HEK293 (cell line): ENCODE results near the gene RABGGTA.
"Not testable (repeated sequence)": the region's sequence is repeated elsewhere in the genome, so short reads cannot be mapped to it uniquely, and the experiment has no call there.

ENCODE experiments used
- CTCF ChIA-PET: fragments of 350-600 bp; formaldehyde crosslinking; extraction: SDS; loops from one replicate; lab custom pipeline; 2021; ENCODE audit warnings: antibody characterized with exemption; lab: Yijun Ruan, JAX
- POLR2A ChIA-PET: fragments of 300-600 bp; formaldehyde crosslinking; extraction: SDS; loops from one replicate; lab custom pipeline; 2020; ENCODE audit warnings: antibody characterized with exemption, inconsistent platforms; lab: Yijun Ruan, JAX
- H3K27ac ChIP-seq: fragments of 200-500 bp; sonication (Bioruptor generic); 2 replicates; pipeline ENCODE4 v1.5.1; 2014; ENCODE audit warnings: low read depth, low read length, control low read depth, inconsistent platforms; ENCODE audit errors: extremely low read depth
- H3K36me3 ChIP-seq, 2 experiments: fragments of 200-500 bp in 1 of 2; sonication (Bioruptor generic) in 1 of 2; 1 replicate in 1 of 2; 2 replicates in 1 of 2; pipeline ENCODE4 v1.5.1; 2014 to 2017; ENCODE audit warnings: inconsistent platforms in 2 of 2, low read length in 2 of 2; ENCODE audit not compliant: control insufficient read depth in 2 of 2, insufficient read depth in 1 of 2
- H3K4me1 ChIP-seq: fragments of 200-500 bp; sonication (Bioruptor generic); 2 replicates; pipeline ENCODE4 v1.5.1; 2014; ENCODE audit warnings: mild to moderate bottlenecking, low read length, inconsistent platforms; ENCODE audit not compliant: control insufficient read depth, insufficient read depth
- H3K4me3 ChIP-seq: 2 replicates; pipeline ENCODE4 v1.5.1; 2011; ENCODE audit warnings: low read depth, mild to moderate bottlenecking, control low read depth, low read length, moderate library complexity
- H3K9me3 ChIP-seq: fragments of 200-500 bp; sonication (Bioruptor generic); 2 replicates; pipeline ENCODE4 v1.5.1; 2014; ENCODE audit warnings: low read depth, low read length, inconsistent platforms; ENCODE audit not compliant: control insufficient read depth, insufficient read depth
- KLF9 ChIP-seq: fragments of 450-650 bp; formaldehyde crosslinking; IDR thresholded peaks from 2 replicates; pipeline ENCODE4 v1.5.1; 2016; ENCODE audit warnings: missing biosample characterization, missing genetic modification characterization, low read depth
- RBAK ChIP-seq: fragments of 450-650 bp; formaldehyde crosslinking; IDR thresholded peaks from 2 replicates; pipeline ENCODE4 v1.5.1; 2016; ENCODE audit warnings: missing biosample characterization, missing genetic modification characterization
- SALL2 ChIP-seq: fragments of 450-650 bp; formaldehyde crosslinking; IDR thresholded peaks from 2 replicates; pipeline ENCODE4 v1.5.0; 2017; ENCODE audit warnings: missing biosample characterization, mild to moderate bottlenecking, missing genetic modification characterization, borderline replicate concordance
- TCF7L2 ChIP-seq: IDR thresholded peaks from 2 replicates; pipeline ENCODE4 v1.6.1; 2011; ENCODE audit warnings: low read depth, mild to moderate bottlenecking, inconsistent platforms, low read length, moderate library complexity, borderline replicate concordance
- YY1 ChIP-seq: fragments of 450-650 bp; formaldehyde crosslinking; IDR thresholded peaks from 2 replicates; pipeline ENCODE4 v1.5.1; 2018; ENCODE audit warnings: missing biosample characterization, missing genetic modification characterization
- ZBTB20 ChIP-seq: fragments of 450-650 bp; formaldehyde crosslinking; IDR thresholded peaks from 2 replicates; pipeline ENCODE4 v1.5.1; 2016; ENCODE audit warnings: missing biosample characterization, missing genetic modification characterization
- ZNF26 ChIP-seq: fragments of 450-650 bp; formaldehyde crosslinking; IDR thresholded peaks from 2 replicates; pipeline ENCODE4 v1.5.1; 2016; ENCODE audit warnings: missing biosample characterization, missing genetic modification characterization
- ZNF266 ChIP-seq: fragments of 450-650 bp; formaldehyde crosslinking; IDR thresholded peaks from 2 replicates; pipeline ENCODE4 v1.5.1; 2016; ENCODE audit warnings: missing biosample characterization, missing genetic modification characterization, low read depth
- ZNF335 ChIP-seq: fragments of 450-650 bp; formaldehyde crosslinking; conservative IDR thresholded peaks from 2 replicates; pipeline ENCODE4 v1.5.1; 2016; ENCODE audit warnings: missing biosample characterization, missing genetic modification characterization
- ZNF350 ChIP-seq: fragments of 450-650 bp; formaldehyde crosslinking; IDR thresholded peaks from 2 replicates; pipeline ENCODE4 v1.5.0; 2017; ENCODE audit warnings: missing biosample characterization, mild to moderate bottlenecking, missing genetic modification characterization
- ZNF394 ChIP-seq: fragments of 450-650 bp; formaldehyde crosslinking; IDR thresholded peaks from 2 replicates; pipeline ENCODE4 v1.5.1; 2016; ENCODE audit warnings: missing biosample characterization, missing genetic modification characterization, mild to moderate bottlenecking, moderate library complexity, borderline replicate concordance
- ZNF423 ChIP-seq: fragments of 450-650 bp; formaldehyde crosslinking; IDR thresholded peaks from 2 replicates; pipeline ENCODE4 v1.5.1; 2016; ENCODE audit warnings: missing biosample characterization, missing genetic modification characterization
- ZNF518A ChIP-seq: fragments of 450-650 bp; formaldehyde crosslinking; conservative IDR thresholded peaks from 2 replicates; pipeline ENCODE4 v1.5.1; 2016; ENCODE audit warnings: low read depth, missing biosample characterization, missing genetic modification characterization
- ZNF610 ChIP-seq: fragments of 450-650 bp; formaldehyde crosslinking; IDR thresholded peaks from 2 replicates; pipeline ENCODE4 v1.5.1; 2016; ENCODE audit warnings: missing biosample characterization, missing genetic modification characterization, borderline replicate concordance
- TF ChIP-seq, protein P1 (sequence below): fragments of 450-650 bp; formaldehyde crosslinking; IDR thresholded peaks from 2 replicates; pipeline ENCODE4 v1.5.1; 2016; ENCODE audit warnings: missing biosample characterization, missing genetic modification characterization, borderline replicate concordance
- TF ChIP-seq, protein P2 (sequence below): fragments of 450-650 bp; formaldehyde crosslinking; IDR thresholded peaks from 2 replicates; pipeline ENCODE4 v1.5.1; 2017; ENCODE audit warnings: missing biosample characterization, missing genetic modification characterization
- TF ChIP-seq, protein P3 (sequence below): fragments of 450-650 bp; formaldehyde crosslinking; IDR thresholded peaks from 2 replicates; pipeline ENCODE4 v1.5.1; 2016; ENCODE audit warnings: missing biosample characterization, missing genetic modification characterization

The RABGGTA gene

DNA sequence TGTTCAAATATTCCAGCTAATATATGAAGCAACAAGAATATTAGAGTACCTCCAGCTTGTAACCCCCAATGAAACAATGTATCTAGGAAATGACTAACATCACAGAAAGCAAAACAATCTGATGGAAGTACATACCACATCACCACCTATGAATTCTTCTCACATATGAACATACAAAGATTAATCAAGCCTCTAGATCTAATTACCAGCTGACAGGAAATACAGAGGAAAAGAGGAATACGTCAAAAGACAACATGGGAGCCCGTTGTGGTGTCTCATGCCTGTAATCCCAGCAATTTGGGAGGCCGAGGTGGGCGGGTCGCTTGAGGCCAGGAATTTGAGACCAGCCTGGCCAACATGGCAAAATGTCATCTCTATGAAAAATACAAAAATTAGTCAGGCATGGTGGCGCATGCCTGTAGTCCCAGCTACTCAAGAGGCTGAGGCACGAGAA lies 46.8 kb downstream of the RABGGTA start (continued):
- TF ChIP-seq ZNF518A (tag by site-specific recombination) (no peak), ZNF610 (no peak), YY1 (tag by site-specific recombination) (no peak), KLF9 (tag by site-specific recombination) (no peak), ZNF394 (no peak), TCF7L2 (no peak), ZBTB20 (tag by site-specific recombination) (no peak), RBAK (tag by site-specific recombination) (no peak)
- TF ChIP-seq, protein P1, sequence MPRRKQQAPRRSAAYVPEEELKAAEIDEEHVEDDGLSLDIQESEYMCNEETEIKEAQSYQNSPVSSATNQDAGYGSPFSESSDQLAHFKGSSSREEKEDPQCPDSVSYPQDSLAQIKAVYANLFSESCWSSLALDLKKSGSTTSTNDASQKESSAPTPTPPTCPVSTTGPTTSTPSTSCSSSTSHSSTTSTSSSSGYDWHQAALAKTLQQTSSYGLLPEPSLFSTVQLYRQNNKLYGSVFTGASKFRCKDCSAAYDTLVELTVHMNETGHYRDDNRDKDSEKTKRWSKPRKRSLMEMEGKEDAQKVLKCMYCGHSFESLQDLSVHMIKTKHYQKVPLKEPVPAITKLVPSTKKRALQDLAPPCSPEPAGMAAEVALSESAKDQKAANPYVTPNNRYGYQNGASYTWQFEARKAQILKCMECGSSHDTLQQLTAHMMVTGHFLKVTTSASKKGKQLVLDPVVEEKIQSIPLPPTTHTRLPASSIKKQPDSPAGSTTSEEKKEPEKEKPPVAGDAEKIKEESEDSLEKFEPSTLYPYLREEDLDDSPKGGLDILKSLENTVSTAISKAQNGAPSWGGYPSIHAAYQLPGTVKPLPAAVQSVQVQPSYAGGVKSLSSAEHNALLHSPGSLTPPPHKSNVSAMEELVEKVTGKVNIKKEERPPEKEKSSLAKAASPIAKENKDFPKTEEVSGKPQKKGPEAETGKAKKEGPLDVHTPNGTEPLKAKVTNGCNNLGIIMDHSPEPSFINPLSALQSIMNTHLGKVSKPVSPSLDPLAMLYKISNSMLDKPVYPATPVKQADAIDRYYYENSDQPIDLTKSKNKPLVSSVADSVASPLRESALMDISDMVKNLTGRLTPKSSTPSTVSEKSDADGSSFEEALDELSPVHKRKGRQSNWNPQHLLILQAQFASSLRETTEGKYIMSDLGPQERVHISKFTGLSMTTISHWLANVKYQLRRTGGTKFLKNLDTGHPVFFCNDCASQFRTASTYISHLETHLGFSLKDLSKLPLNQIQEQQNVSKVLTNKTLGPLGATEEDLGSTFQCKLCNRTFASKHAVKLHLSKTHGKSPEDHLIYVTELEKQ (tag by site-specific recombination), result no peak

DNA sequence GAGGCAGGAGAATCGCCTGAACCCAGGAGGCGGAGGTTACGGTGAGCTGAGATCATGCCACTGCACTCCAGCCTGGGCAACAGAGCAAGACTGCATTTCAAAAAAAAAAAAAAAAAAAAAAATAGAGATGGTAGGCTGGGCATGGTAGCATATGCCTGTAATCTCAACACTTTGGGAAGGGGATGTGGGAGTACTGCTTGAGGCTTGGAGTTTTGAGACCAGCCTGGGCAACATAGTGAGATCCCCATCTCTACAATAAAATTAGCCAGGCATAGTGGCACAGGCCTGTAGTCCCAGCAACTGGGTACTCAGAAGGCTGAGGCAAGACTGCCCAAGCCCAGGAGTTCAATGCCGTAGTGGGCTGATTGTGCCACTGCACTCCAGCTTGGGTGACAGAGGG lies 48.4 kb downstream of the RABGGTA start:
- CTCF ChIA-PET, result interaction anchor here (0.7 kb wide), 1 partner anchor 9 kb away, joined by 3 read pairs; the partner anchor contains the start of gene CHMP4A
- H3K4me3 ChIP-seq, H3K9me3 ChIP-seq, POLR2A ChIA-PET, H3K27ac ChIP-seq, H3K4me1 ChIP-seq: not testable (repeated sequence)
- H3K36me3 ChIP-seq, result peaks cover 17 to 18% of the 10 kb centered on the region in 2 experiments

- TF ChIP-seq ZNF423, result no peak
- TF ChIP-seq ZNF335 (tag by site-specific recombination), result no peak
- no peak for TF ChIP-seq ZNF26 (tag by site-specific recombination)
- TF ChIP-seq ZNF350 (tag by site-specific recombination), result no peak
- TF ChIP-seq, protein P2, sequence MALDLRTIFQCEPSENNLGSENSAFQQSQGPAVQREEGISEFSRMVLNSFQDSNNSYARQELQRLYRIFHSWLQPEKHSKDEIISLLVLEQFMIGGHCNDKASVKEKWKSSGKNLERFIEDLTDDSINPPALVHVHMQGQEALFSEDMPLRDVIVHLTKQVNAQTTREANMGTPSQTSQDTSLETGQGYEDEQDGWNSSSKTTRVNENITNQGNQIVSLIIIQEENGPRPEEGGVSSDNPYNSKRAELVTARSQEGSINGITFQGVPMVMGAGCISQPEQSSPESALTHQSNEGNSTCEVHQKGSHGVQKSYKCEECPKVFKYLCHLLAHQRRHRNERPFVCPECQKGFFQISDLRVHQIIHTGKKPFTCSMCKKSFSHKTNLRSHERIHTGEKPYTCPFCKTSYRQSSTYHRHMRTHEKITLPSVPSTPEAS, result no peak
- TF ChIP-seq ZNF266 (tag by site-specific recombination), result no peak
- TF ChIP-seq SALL2 (tag by site-specific recombination), result no peak
- TF ChIP-seq, protein P3, sequence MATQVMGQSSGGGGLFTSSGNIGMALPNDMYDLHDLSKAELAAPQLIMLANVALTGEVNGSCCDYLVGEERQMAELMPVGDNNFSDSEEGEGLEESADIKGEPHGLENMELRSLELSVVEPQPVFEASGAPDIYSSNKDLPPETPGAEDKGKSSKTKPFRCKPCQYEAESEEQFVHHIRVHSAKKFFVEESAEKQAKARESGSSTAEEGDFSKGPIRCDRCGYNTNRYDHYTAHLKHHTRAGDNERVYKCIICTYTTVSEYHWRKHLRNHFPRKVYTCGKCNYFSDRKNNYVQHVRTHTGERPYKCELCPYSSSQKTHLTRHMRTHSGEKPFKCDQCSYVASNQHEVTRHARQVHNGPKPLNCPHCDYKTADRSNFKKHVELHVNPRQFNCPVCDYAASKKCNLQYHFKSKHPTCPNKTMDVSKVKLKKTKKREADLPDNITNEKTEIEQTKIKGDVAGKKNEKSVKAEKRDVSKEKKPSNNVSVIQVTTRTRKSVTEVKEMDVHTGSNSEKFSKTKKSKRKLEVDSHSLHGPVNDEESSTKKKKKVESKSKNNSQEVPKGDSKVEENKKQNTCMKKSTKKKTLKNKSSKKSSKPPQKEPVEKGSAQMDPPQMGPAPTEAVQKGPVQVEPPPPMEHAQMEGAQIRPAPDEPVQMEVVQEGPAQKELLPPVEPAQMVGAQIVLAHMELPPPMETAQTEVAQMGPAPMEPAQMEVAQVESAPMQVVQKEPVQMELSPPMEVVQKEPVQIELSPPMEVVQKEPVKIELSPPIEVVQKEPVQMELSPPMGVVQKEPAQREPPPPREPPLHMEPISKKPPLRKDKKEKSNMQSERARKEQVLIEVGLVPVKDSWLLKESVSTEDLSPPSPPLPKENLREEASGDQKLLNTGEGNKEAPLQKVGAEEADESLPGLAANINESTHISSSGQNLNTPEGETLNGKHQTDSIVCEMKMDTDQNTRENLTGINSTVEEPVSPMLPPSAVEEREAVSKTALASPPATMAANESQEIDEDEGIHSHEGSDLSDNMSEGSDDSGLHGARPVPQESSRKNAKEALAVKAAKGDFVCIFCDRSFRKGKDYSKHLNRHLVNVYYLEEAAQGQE (tag by site-specific recombination), result no peak
Measured at GRCh38 chr14:24219521-24219920, 51.9 kb downstream of the RABGGTA start.

More at GRCh38 chr14:24219521-24219920, 51.9 kb downstream of the RABGGTA start:
- ChIA-PET CTCF (interaction anchor here (0.5 to 1.1 kb wide), 4 partner anchors 77 to 212 kb away, joined by 3 to 4 read pairs (median 3); no protein-coding TSS in a partner anchor), POLR2A (interaction anchor here (0.6 to 1.5 kb wide), 4 partner anchors 23 to 52 kb away, joined by 3 to 11 read pairs (median 6); partner anchors contain the start of genes RABGGTA, TINF2 and TM9SF1)
- Histone ChIP-seq H3K36me3 (peaks cover 6 to 14% of the 10 kb centered on the region in 2 experiments; a peak in 2 of 3 replicates), H3K9me3 (no peaks in the 10 kb centered on the region), H3K27ac (no peak overlapping the region), H3K4me1 (no peaks in the 10 kb centered on the region), H3K4me3 (no peak overlapping the region)
